Measurements from ENCODE around the gene MCRIP1. TPM values are rescaled to one million over a fixed set of nuclear protein-coding genes. Genes with fewer than 3 reads are reported as not detected.
A peak's percentile ranks its signal among the peaks of the same experiment; 100 is the strongest.

MCRIP1 gene
- total RNA-seq, 1 experiment from 2014 or later, result 126 TPM

DNA sequence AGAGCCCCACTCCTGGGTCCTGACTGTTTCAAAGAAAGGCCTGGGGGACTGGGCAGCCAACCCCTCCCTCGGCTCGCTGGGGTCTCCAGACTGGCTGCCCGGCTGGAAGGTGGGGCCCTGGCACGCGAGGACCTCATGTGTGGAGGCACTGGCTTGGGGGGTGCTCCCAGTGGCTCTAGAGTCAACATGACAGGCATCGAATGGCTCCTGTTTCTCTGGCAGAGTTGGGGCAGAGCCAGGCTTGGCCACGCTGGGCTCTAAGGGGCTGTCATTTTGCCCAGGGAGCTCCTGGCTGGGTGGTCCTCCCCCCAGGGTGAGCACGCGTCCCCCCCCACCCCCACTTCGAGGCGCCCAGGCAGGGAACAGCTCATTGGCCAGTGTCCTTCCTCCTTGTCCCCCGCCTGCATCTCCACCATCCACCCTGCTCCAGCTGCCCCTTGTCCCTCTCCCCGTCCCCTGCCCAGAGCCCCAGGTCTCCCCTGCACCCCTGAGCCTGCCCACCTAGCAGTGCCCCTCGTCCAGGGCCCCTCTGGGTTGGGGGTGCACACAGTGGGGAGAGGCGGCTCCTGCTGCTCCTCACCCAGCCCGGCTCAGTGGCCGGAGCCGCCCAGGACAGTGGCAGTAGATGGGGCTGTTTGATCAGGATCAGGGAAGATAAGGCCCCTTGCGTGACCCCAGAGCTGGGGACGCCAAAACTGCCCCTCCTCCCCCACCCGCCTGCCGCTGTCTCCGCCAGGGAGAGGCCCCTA lies 26.5 kb downstream of the MCRIP1 start:
- Mint-ChIP-seq H3K27me3 (ENCODE audit: low read depth) (peaks cover 47% of the 10 kb centered on the region), H3K27ac (no peak overlapping the region), H3K4me1 (no peaks in the 10 kb centered on the region), H3K4me3 (no peak overlapping the region), H3K36me3 (no peaks in the 10 kb centered on the region), H3K9me3 (no peaks in the 10 kb centered on the region)
- DNase-seq (ENCODE audit: low spot score) (no peak), ATAC-seq (peak; percentile 8; the same call in 1 of the 2 replicates)
- POLR2A ChIA-PET, result no interaction called here
- TF ChIP-seq EMX1 (CRISPR knock-in tag; IDR thresholded peaks at IDR 0.05) (no peak), IRF2 (CRISPR knock-in tag; IDR thresholded peaks at IDR 0.05; ENCODE audit: borderline replicate concordance, low read depth) (no peak), HMGA2 (CRISPR knock-in tag; IDR thresholded peaks at IDR 0.05) (no peak), ZNF263 (CRISPR knock-in tag; IDR thresholded peaks at IDR 0.05; ENCODE audit: low read depth) (no peak)
- CTCF ChIA-PET, result interaction anchor here (0.7 to 3.8 kb wide), 5 partner anchors 14 to 224 kb away, joined by 3 to 18 read pairs (median 7); no protein-coding TSS in a partner anchor

DNA sequence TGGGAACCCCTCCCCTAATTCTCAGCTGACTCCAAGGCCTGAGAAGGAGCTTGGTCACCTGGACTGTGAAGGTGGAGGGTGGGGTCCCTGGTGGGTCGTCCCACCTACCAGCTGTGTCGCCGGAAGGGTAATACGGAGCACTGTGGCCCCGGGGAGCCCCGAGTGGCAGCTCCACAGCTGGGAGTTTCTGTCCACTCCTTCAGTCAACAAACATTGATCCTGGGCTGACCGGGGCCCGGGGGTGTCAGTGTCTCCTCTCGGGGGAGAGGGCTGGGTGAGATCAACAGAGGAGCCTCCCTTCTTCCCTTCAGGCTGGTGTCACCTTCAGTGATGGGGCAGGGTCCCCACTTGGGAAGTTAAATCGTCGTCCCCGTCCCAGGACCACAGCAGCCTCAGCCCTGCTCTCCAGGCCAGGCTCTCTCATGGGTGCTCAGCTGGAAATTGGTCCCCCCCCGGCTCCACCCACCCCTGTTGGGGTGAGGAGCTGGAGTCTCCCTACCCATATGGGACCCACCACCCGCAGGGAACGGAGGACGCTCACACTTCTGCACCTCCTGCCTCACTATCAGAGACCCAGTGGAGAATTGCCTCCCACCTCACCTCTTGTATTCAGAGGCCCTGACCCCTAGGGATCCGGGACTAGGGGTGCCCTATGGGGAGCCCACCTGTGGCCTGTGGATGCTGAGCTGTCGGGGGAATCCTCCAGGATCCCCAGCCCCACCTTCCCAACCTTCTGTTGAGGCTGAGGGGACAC lies 27.2 kb downstream of the MCRIP1 start:
- DNase-seq (ENCODE audit: low spot score), result no peak
- no peak for ATAC-seq
- H3K4me3 Mint-ChIP-seq, result no peak overlapping the region
- ChIA-PET CTCF (interaction anchor here (0.7 to 3.8 kb wide), 7 partner anchors 14 to 317 kb away, joined by 3 to 18 read pairs (median 3); no protein-coding TSS in a partner anchor), POLR2A (no interaction called here)
- no peaks in the 10 kb centered on the region for H3K36me3 Mint-ChIP-seq
- no peaks in the 10 kb centered on the region for H3K4me1 Mint-ChIP-seq
- no peaks in the 10 kb centered on the region for H3K9me3 Mint-ChIP-seq
- peaks cover 54% of the 10 kb centered on the region for H3K27me3 Mint-ChIP-seq (ENCODE audit: low read depth)
- TF ChIP-seq ZNF219 (CRISPR knock-in tag; IDR thresholded peaks at IDR 0.05; ENCODE audit: borderline replicate concordance), result no peak
- TF ChIP-seq NR3C1 (CRISPR knock-in tag; conservative IDR thresholded peaks at IDR 0.05; ENCODE audit: low read depth), result no peak
- TF ChIP-seq, protein P1, sequence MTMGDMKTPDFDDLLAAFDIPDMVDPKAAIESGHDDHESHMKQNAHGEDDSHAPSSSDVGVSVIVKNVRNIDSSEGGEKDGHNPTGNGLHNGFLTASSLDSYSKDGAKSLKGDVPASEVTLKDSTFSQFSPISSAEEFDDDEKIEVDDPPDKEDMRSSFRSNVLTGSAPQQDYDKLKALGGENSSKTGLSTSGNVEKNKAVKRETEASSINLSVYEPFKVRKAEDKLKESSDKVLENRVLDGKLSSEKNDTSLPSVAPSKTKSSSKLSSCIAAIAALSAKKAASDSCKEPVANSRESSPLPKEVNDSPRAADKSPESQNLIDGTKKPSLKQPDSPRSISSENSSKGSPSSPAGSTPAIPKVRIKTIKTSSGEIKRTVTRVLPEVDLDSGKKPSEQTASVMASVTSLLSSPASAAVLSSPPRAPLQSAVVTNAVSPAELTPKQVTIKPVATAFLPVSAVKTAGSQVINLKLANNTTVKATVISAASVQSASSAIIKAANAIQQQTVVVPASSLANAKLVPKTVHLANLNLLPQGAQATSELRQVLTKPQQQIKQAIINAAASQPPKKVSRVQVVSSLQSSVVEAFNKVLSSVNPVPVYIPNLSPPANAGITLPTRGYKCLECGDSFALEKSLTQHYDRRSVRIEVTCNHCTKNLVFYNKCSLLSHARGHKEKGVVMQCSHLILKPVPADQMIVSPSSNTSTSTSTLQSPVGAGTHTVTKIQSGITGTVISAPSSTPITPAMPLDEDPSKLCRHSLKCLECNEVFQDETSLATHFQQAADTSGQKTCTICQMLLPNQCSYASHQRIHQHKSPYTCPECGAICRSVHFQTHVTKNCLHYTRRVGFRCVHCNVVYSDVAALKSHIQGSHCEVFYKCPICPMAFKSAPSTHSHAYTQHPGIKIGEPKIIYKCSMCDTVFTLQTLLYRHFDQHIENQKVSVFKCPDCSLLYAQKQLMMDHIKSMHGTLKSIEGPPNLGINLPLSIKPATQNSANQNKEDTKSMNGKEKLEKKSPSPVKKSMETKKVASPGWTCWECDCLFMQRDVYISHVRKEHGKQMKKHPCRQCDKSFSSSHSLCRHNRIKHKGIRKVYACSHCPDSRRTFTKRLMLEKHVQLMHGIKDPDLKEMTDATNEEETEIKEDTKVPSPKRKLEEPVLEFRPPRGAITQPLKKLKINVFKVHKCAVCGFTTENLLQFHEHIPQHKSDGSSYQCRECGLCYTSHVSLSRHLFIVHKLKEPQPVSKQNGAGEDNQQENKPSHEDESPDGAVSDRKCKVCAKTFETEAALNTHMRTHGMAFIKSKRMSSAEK (CRISPR knock-in tag; IDR thresholded peaks at IDR 0.05; ENCODE audit: borderline replicate concordance), result no peak
- no peak for TF ChIP-seq FOXK1 (CRISPR knock-in tag; IDR thresholded peaks at IDR 0.05)
- no peak for TF ChIP-seq ZNF416 (CRISPR knock-in tag; IDR thresholded peaks at IDR 0.05)
- no peak for TF ChIP-seq NR1H2 (CRISPR knock-in tag; IDR thresholded peaks at IDR 0.05)
- TF ChIP-seq ZBTB21 (CRISPR knock-in tag; IDR thresholded peaks at IDR 0.05; ENCODE audit: borderline replicate concordance), result no peak
- TF ChIP-seq SMAD3 (CRISPR knock-in tag; IDR thresholded peaks at IDR 0.05; ENCODE audit: borderline replicate concordance), result no peak
- no peak for TF ChIP-seq ZNF121 (CRISPR knock-in tag; IDR thresholded peaks at IDR 0.05)
- TF ChIP-seq IRF2 (CRISPR knock-in tag; IDR thresholded peaks at IDR 0.05; ENCODE audit: borderline replicate concordance, low read depth), result no peak
- TF ChIP-seq, protein P2, sequence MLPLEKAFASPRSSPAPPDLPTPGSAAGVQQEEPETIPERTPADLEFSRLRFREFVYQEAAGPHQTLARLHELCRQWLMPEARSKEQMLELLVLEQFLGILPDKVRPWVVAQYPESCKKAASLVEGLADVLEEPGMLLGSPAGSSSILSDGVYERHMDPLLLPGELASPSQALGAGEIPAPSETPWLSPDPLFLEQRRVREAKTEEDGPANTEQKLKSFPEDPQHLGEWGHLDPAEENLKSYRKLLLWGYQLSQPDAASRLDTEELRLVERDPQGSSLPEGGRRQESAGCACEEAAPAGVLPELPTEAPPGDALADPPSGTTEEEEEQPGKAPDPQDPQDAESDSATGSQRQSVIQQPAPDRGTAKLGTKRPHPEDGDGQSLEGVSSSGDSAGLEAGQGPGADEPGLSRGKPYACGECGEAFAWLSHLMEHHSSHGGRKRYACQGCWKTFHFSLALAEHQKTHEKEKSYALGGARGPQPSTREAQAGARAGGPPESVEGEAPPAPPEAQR (CRISPR knock-in tag; IDR thresholded peaks at IDR 0.05), result no peak
- TF ChIP-seq, protein P3, sequence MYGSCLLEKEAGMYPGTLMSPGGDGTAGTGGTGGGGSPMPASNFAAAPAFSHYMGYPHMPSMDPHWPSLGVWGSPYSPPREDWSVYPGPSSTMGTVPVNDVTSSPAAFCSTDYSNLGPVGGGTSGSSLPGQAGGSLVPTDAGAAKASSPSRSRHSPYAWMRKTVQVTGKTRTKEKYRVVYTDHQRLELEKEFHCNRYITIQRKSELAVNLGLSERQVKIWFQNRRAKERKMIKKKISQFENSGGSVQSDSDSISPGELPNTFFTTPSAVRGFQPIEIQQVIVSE (CRISPR knock-in tag; IDR thresholded peaks at IDR 0.05; ENCODE audit: borderline replicate concordance), result no peak
- TF ChIP-seq TEAD4 (CRISPR knock-in tag; IDR thresholded peaks at IDR 0.05), result no peak
- TF ChIP-seq ZNF396 (CRISPR knock-in tag; IDR thresholded peaks at IDR 0.05; ENCODE audit: borderline replicate concordance), result no peak
- TF ChIP-seq, protein P4, sequence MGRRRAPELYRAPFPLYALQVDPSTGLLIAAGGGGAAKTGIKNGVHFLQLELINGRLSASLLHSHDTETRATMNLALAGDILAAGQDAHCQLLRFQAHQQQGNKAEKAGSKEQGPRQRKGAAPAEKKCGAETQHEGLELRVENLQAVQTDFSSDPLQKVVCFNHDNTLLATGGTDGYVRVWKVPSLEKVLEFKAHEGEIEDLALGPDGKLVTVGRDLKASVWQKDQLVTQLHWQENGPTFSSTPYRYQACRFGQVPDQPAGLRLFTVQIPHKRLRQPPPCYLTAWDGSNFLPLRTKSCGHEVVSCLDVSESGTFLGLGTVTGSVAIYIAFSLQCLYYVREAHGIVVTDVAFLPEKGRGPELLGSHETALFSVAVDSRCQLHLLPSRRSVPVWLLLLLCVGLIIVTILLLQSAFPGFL (CRISPR knock-in tag; IDR thresholded peaks at IDR 0.05; ENCODE audit: borderline replicate concordance), result no peak
- TF ChIP-seq CBFB (CRISPR knock-in tag; IDR thresholded peaks at IDR 0.05; ENCODE audit: low read depth), result no peak
- TF ChIP-seq RORB (CRISPR knock-in tag; IDR thresholded peaks at IDR 0.05), result no peak
- no peak overlapping the region for H3K27ac Mint-ChIP-seq
